H1 (cell line): Measurements from ENCODE around the gene KLHL28. TPM values are rescaled to one million over a fixed set of nuclear protein-coding genes. Genes with fewer than 3 reads are reported as not detected.

Source experiments
- CTCF ChIA-PET: fragments of 300-600 bp; sonication (Branson Sonifier 250); formaldehyde crosslinking; loops from one replicate; lab custom pipeline; 2021; ENCODE audit not compliant: partially characterized antibody; lab: Charles Lee
- POLR2A ChIA-PET: fragments of 300-600 bp; sonication (Branson Sonifier 250); formaldehyde crosslinking; loops from one replicate; lab custom pipeline; 2021; ENCODE audit warnings: inconsistent platforms; ENCODE audit not compliant: partially characterized antibody; lab: Charles Lee
- DNase-seq, 2 experiments: peaks; one replicate each; pipeline versions ENCODE4 v3.0.0 to v3.0.0-alpha.2; 2010 to 2022; ENCODE audit warnings: low spot score in 2 of 2, low read depth in 1 of 2, mixed read lengths in 1 of 2
- FAIRE-seq: peaks from 2 replicates; lab custom pipeline; 2011; peaks lifted over from hg19 to GRCh38; lab: Jason Lieb, UNC
- H2AFZ ChIP-seq: 2 replicates; pipeline ENCODE4 v1.8.1; 2012; ENCODE audit warnings: low read length, inconsistent platforms
- H2AK5ac ChIP-seq: 2 replicates; pipeline ENCODE4 v1.6.1; 2013; ENCODE audit warnings: low read depth, low read length
- H2BK120ac ChIP-seq: replicated peaks from 2 replicates; pipeline ENCODE3; 2013; ENCODE audit warnings: low read depth, low read length, inconsistent platforms
- H2BK12ac ChIP-seq: 2 replicates; pipeline ENCODE4 v1.6.1; 2013; ENCODE audit warnings: low read depth, low read length
- H2BK15ac ChIP-seq: 2 replicates; pipeline ENCODE4 v1.6.1; 2013; ENCODE audit warnings: low read length
- H2BK20ac ChIP-seq: 2 replicates; pipeline ENCODE4 v1.6.1; 2013; ENCODE audit warnings: low read length
- H2BK5ac ChIP-seq: 2 replicates; pipeline ENCODE4 v1.6.1; 2013; ENCODE audit warnings: low read depth, low read length
- H3K14ac ChIP-seq: 2 replicates; pipeline ENCODE4 v1.6.1; 2013; ENCODE audit warnings: inconsistent platforms; ENCODE audit not compliant: insufficient read length
- H3K18ac ChIP-seq: 2 replicates; pipeline ENCODE4 v1.6.1; 2013; ENCODE audit warnings: low read length; ENCODE audit errors: extremely low read depth
- H3K23ac ChIP-seq: 2 replicates; pipeline ENCODE4 v1.6.1; 2013; ENCODE audit warnings: inconsistent platforms; ENCODE audit not compliant: insufficient read length
- H3K23me2 ChIP-seq: 2 replicates; pipeline ENCODE4 v1.6.1; 2013; ENCODE audit warnings: low read depth, low read length
- H3K27ac ChIP-seq: 2 replicates; pipeline ENCODE4 v1.6.1; 2011; ENCODE audit warnings: low read depth, low read length, inconsistent platforms
- H3K27me3 ChIP-seq, 4 experiments: replicated peaks in 1 of 4; 1 replicate in 1 of 4; 2 replicates in 3 of 4; pipeline versions ENCODE4 v1.6.1 to v1.8.1; 2011 to 2013; ENCODE audit warnings: low read length in 3 of 4, mild to moderate bottlenecking in 3 of 4, inconsistent platforms in 2 of 4, mixed read lengths in 2 of 4, moderate library complexity in 1 of 4; ENCODE audit not compliant: control insufficient read depth in 3 of 4, insufficient read depth in 3 of 4; ENCODE audit errors: extremely low read depth in 1 of 4
- H3K36me3 ChIP-seq, 4 experiments: 2 replicates each; pipeline versions ENCODE4 v1.6.1 to v1.8.1; 2011 to 2013; ENCODE audit warnings: mild to moderate bottlenecking in 4 of 4, low read length in 3 of 4, moderate library complexity in 2 of 4, control low read depth in 1 of 4, inconsistent platforms in 1 of 4; ENCODE audit not compliant: insufficient read depth in 4 of 4, control insufficient read depth in 2 of 4
- H3K4ac ChIP-seq: replicated peaks from 2 replicates; pipeline ENCODE3; 2013; ENCODE audit warnings: low read length, low read depth, mixed read lengths, inconsistent platforms; ENCODE audit not compliant: insufficient read length
- H3K4me1 ChIP-seq, 4 experiments: replicated peaks in 1 of 4; 1 replicate in 1 of 4; 2 replicates in 3 of 4; pipeline versions ENCODE4 v1.6.1 to v1.8.1; 2011 to 2013; ENCODE audit warnings: low read length in 3 of 4, inconsistent platforms in 2 of 4, mixed read lengths in 1 of 4; ENCODE audit not compliant: insufficient read depth in 4 of 4, control insufficient read depth in 3 of 4
- H3K4me2 ChIP-seq, 2 experiments: 2 replicates each; pipeline versions ENCODE4 v1.6.1 to v1.8.1; 2011 to 2013; ENCODE audit warnings: low read depth in 2 of 2, low read length in 2 of 2, control low read depth in 1 of 2, inconsistent platforms in 1 of 2, mild to moderate bottlenecking in 1 of 2; ENCODE audit not compliant: insufficient read depth in 1 of 2
- H3K4me3 ChIP-seq, 4 experiments: fragments of 200-600, 300-600 bp in 1 of 4; sonication (generic), shearing (Covaris generic), sonication (Bioruptor Twin) in 1 of 4; 2 replicates each; pipeline versions ENCODE4 v1.5.1 to v1.8.1; 2011 to 2016; ENCODE audit warnings: low read length in 4 of 4, low read depth in 3 of 4, control low read depth in 2 of 4, inconsistent platforms in 2 of 4, mild to moderate bottlenecking in 2 of 4, mixed read lengths in 1 of 4, moderate library complexity in 1 of 4; ENCODE audit not compliant: insufficient read depth in 2 of 4; ENCODE audit errors: extremely low read depth in 1 of 4
- H3K56ac ChIP-seq: replicated peaks from 2 replicates; pipeline ENCODE3; 2013; ENCODE audit warnings: low read depth, mild to moderate bottlenecking, mixed read lengths, low read length, inconsistent platforms; ENCODE audit not compliant: insufficient read length
- H3K79me1 ChIP-seq: 2 replicates; pipeline ENCODE4 v1.6.1; 2013; ENCODE audit warnings: low read depth, low read length, control low read depth
- H3K79me2 ChIP-seq, 2 experiments: 2 replicates each; pipeline versions ENCODE4 v1.6.1 to v1.8.1; 2012 to 2013; ENCODE audit warnings: low read length in 2 of 2, mild to moderate bottlenecking in 2 of 2, inconsistent platforms in 1 of 2; ENCODE audit not compliant: insufficient read depth in 2 of 2, control insufficient read depth in 1 of 2
- H3K9ac ChIP-seq, 4 experiments: replicated peaks in 1 of 4; 1 replicate in 1 of 4; 2 replicates in 3 of 4; pipeline versions ENCODE4 v1.6.1 to v1.8.1; 2011 to 2013; ENCODE audit warnings: low read depth in 3 of 4, low read length in 3 of 4, control low read depth in 2 of 4, mild to moderate bottlenecking in 2 of 4, moderate library complexity in 2 of 4, inconsistent platforms in 1 of 4; ENCODE audit errors: extremely low read depth in 1 of 4
- H3K9me3 ChIP-seq, 2 experiments: 2 replicates each; pipeline versions ENCODE4 v1.6.1 to v1.8.1; 2012 to 2013; ENCODE audit warnings: mild to moderate bottlenecking in 2 of 2, moderate library complexity in 2 of 2, control low read depth in 1 of 2, inconsistent platforms in 1 of 2, low read depth in 1 of 2, low read length in 1 of 2, mixed read lengths in 1 of 2; ENCODE audit not compliant: insufficient read depth in 2 of 2
- H4K20me1 ChIP-seq, 2 experiments: replicated peaks in 1 of 2; 2 replicates each; pipeline versions ENCODE3 to v1.8.1; 2011 to 2013; ENCODE audit warnings: inconsistent platforms in 2 of 2, low read length in 2 of 2, mild to moderate bottlenecking in 1 of 2; ENCODE audit not compliant: insufficient read depth in 2 of 2, control insufficient read depth in 1 of 2
- H4K5ac ChIP-seq: 2 replicates; pipeline ENCODE4 v1.6.1; 2013; ENCODE audit warnings: low read length, low read depth, mixed read lengths, inconsistent platforms; ENCODE audit not compliant: insufficient read length
- H4K8ac ChIP-seq: 2 replicates; pipeline ENCODE4 v1.8.0; 2013; ENCODE audit warnings: mild to moderate bottlenecking, moderate library complexity, low read length, inconsistent platforms; ENCODE audit not compliant: insufficient read depth; ENCODE audit errors: extremely low read depth
- H4K91ac ChIP-seq: replicated peaks from 2 replicates; pipeline ENCODE3; 2013; ENCODE audit warnings: low read length, mixed read lengths, inconsistent platforms; ENCODE audit not compliant: insufficient read length
- BRCA1 ChIP-seq: IDR thresholded peaks from 2 replicates; pipeline ENCODE4 v1.6.1; 2012; ENCODE audit warnings: low read depth, low read length, improper control_type of control experiment
- EGR1 ChIP-seq: IDR thresholded peaks from 2 replicates; pipeline ENCODE4 v1.6.1; 2011; ENCODE audit warnings: low read depth, low read length, borderline replicate concordance
- MAX ChIP-seq: IDR thresholded peaks from 2 replicates; pipeline ENCODE4 v1.6.1; 2012; ENCODE audit warnings: inconsistent platforms
- NRF1 ChIP-seq: IDR thresholded peaks from 2 replicates; pipeline ENCODE4 v1.6.1; 2011; ENCODE audit warnings: mild to moderate bottlenecking, low read depth, low read length, improper control_type of control experiment
- SUZ12 ChIP-seq: fragments of 200-600 bp; sonication (generic); IDR thresholded peaks from 2 replicates; pipeline ENCODE4 v1.6.1; 2012; ENCODE audit warnings: mild to moderate bottlenecking, inconsistent platforms, low read length, moderate library complexity, mixed read lengths
- ZNF274 ChIP-seq: IDR thresholded peaks from 2 replicates; pipeline ENCODE4 v1.7.0; 2012; ENCODE audit warnings: low read length, borderline replicate concordance; ENCODE audit errors: extremely low read depth
- WGBS, 2 experiments: shearing (Covaris generic) in 1 of 2; methylation state at CpG; one replicate each; pipeline versions ENCODE4 v1.1.6 to v1.1.7; 2013 to 2015; ENCODE audit warnings: low lambda C conversion rate in 2 of 2, mixed read lengths in 2 of 2, inconsistent platforms in 1 of 2, low coverage in 1 of 2, missing lambda C conversion rate in 1 of 2; ENCODE audit not compliant: insufficient replicate concordance in 2 of 2, insufficient coverage in 1 of 2, insufficient read length in 1 of 2; ENCODE audit errors: extremely low coverage in 1 of 2, missing lambda C conversion rate in 1 of 2; 5-methylcytosine and 5-hydroxymethylcytosine counted together
- polyA plus RNA-seq, 7 experiments: library from polyadenylated mRNA; depleted of rRNA in 3 of 7; stranded (reverse) in 5 of 7; unstranded in 2 of 7; fragments of >200 nt in 5 of 7; fragments of 200-250 nt in 2 of 7; gene quantifications; 1 replicate in 5 of 7; 2 replicates in 1 of 7; 4 replicates in 1 of 7; pipeline versions ENCODE4 v1.2.1 to v1.2.3, GENCODE V29; 2011 to 2013; ENCODE audit warnings: missing spikeins in 2 of 7, mixed read lengths in 2 of 7
- total RNA-seq: library from RNA; stranded (reverse); fragmentation: NEBNext Ultra II Directional; extraction: Animal tissue kit (Norgen Biotek cat#: 25700); gene quantifications from 2 replicates; pipeline ENCODE4 v1.2.1, GENCODE V29; 2021

KLHL28 gene
- total and polyA plus RNA-seq, 2 of the 8 experiments (the other 6 are each of a cell fraction or from before 2014, with no cell fraction given) = 3.3 to 10.5 TPM

GRCh38 chr14:44886860-44887595 is 74.7 kb downstream of the KLHL28 start:
- Histone ChIP-seq H2BK120ac (no peak overlapping the region), H4K8ac (peak overlapping the region; percentile 46; the same call in 1 of the 2 replicates), H3K56ac (no peak overlapping the region), H3K36me3 (no peaks in the 10 kb centered on the region), H3K14ac (no peak overlapping the region), H3K27ac (no peak overlapping the region), H4K91ac (no peak overlapping the region), H3K4me2 (no peak overlapping the region), H3K23me2 (no peaks in the 10 kb centered on the region), H2AFZ (no peak overlapping the region), H3K4ac (no peak overlapping the region), H3K23ac (no peak overlapping the region), H2BK12ac (no peak overlapping the region), H2BK20ac (no peak overlapping the region), H2AK5ac (no peak overlapping the region), H4K5ac (no peak overlapping the region), H3K9me3 (no peaks in the 10 kb centered on the region; a peak in 1 of 4 replicates), H2BK15ac (no peak overlapping the region), H3K4me3 (no peak overlapping the region), H3K9ac (no peak overlapping the region), H3K18ac (no peak overlapping the region), H2BK5ac (no peak overlapping the region), H3K79me2 (no peaks in the 10 kb centered on the region), H3K4me1 (no peaks in the 10 kb centered on the region), H3K79me1 (no peaks in the 10 kb centered on the region), H4K20me1 (no peaks in the 10 kb centered on the region), H3K27me3 (no peaks in the 10 kb centered on the region)
- POLR2A ChIA-PET = no interaction called here
- 94% methylated on average over 33 of the region's 35 CpGs; no CpG with 5 or more reads in 1 of the 2 experiments for WGBS, 2 experiments
- CTCF ChIA-PET = no interaction called here
- TF ChIP-seq SUZ12 (no peak), EGR1 (no peak), NRF1 (no peak), BRCA1 (no peak), MAX (no peak), ZNF274 (no peak)
- FAIRE-seq (no peak), DNase-seq (no peak)
